ENCODE results near the gene TMEM25. TPM values are rescaled to one million over a fixed set of nuclear protein-coding genes. Genes with fewer than 3 reads are reported as not detected.
A peak's percentile ranks its signal among the peaks of the same experiment; 100 is the strongest.
"Not testable (repeated sequence)": the region's sequence is repeated elsewhere in the genome, so short reads cannot be mapped to it uniquely, and the experiment has no call there.

Gene TMEM25
- total RNA-seq, 1 donor from 2014 or later = 72.0 TPM

DNA sequence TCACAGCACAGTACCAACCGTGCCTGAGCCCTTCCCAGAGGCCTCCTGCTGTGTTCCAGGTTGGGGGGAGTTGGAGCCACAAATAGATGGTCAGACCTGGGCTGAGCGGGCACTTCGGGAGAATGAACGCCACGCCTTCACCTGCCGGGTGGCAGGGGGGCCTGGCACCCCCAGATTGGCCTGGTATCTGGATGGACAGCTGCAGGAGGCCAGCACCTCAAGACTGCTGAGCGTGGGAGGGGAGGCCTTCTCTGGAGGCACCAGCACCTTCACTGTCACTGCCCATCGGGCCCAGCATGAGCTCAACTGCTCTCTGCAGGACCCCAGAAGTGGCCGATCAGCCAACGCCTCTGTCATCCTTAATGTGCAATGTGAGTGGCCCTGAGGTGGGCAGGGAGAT is 1.1 kb downstream of the TMEM25 start:
- no peak for DNase-seq (ENCODE audit: low read depth)

DNA sequence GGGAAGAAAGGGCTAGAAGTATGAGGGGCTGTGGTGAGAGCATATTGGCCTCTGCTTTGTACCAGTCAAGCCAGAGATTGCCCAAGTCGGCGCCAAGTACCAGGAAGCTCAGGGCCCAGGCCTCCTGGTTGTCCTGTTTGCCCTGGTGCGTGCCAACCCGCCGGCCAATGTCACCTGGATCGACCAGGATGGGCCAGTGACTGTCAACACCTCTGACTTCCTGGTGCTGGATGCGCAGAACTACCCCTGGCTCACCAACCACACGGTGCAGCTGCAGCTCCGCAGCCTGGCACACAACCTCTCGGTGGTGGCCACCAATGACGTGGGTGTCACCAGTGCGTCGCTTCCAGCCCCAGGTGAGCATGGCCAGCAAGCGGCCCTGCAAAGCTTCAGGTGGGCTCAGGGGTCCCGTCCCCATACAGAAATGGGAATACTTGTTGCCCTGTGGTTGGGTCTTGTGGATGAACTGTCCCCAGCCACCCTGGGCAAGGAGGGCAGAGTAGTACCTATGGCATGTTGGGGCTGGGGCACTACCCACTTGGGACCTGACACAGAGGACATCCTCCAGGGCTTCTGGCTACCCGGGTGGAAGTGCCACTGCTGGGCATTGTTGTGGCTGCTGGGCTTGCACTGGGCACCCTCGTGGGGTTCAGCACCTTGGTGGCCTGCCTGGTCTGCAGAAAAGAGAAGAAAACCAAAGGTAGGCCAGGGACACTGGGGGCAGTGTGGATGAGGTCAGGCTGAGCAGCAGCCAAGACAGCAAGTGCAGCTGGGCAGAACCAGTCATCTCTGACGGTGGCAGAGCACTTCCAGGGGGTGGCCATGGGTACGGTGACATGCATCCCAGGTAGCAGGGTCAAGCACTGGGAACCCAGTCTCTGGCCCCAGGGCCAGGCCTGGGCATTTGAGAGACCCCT is 2.1 kb downstream of the TMEM25 start:
- no peak for DNase-seq (ENCODE audit: low read depth)

DNA sequence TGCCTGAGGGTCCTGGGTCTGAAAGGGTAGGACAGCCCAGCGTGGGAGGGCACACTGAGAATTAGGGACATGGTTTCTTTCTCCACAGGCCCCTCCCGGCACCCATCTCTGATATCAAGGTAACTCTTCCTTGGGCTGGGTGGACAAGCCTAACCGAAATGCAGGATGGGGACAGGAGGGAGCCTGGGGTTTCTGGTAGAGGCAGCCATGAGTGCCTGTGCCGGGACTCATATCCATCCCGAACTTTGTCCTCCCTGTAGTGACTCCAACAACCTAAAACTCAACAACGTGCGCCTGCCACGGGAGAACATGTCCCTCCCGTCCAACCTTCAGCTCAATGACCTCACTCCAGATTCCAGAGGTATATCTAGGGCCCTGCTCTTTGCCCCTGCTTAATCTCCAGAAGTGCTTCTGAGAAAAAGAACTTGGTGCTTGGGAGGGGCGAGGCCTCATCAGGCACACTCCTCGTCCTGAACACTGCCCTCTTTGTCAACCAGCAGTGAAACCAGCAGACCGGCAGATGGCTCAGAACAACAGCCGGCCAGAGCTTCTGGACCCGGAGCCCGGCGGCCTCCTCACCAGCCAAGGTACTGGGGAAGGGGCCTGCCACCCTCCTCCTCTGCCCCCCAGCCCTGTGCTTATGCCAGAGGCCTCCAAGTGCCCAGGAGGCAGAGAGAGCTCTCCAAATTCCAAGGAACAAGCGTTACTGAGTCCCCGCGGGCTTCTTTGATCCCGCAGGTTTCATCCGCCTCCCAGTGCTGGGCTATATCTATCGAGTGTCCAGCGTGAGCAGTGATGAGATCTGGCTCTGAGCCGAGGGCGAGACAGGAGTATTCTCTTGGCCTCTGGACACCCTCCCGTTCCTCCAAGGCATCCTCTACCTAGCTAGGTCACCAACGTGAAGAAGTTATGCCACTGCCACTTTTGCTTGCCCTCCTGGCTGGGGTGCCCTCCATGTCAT is 3.1 kb downstream of the TMEM25 start:
- DNase-seq (ENCODE audit: low read depth) = no peak

DNA sequence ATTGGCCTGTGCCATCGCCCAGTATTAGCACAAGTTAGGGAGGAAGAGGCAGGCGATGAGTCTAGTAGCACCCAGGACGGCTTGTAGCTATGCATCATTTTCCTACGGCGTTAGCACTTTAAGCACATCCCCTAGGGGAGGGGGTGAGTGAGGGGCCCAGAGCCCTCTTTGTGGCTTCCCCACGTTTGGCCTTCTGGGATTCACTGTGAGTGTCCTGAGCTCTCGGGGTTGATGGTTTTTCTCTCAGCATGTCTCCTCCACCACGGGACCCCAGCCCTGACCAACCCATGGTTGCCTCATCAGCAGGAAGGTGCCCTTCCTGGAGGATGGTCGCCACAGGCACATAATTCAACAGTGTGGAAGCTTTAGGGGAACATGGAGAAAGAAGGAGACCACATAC is 4.3 kb downstream of the TMEM25 start:
- DNase-seq (ENCODE audit: low read depth) = no peak

DNA sequence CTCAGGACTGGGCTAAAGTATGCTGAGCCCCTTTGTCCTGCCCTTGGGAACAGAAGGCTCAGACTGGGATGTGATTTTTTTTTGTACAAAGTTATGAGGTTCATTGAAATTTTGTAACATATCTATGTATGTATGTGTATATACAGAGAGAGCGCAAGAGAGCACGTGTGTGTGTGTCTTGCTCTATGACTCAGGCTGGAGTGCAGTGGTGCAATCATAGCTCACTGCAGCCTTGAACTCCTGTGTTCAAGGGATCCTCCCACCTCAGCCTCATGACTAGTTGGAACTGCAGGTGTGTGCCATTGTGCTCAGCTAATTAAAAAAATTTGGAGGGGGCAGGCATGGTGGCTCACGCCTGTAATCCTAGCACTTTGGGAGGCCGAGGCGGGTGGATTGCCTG is 5.7 kb downstream of the TMEM25 start:
- no peak for DNase-seq (ENCODE audit: low read depth)

DNA sequence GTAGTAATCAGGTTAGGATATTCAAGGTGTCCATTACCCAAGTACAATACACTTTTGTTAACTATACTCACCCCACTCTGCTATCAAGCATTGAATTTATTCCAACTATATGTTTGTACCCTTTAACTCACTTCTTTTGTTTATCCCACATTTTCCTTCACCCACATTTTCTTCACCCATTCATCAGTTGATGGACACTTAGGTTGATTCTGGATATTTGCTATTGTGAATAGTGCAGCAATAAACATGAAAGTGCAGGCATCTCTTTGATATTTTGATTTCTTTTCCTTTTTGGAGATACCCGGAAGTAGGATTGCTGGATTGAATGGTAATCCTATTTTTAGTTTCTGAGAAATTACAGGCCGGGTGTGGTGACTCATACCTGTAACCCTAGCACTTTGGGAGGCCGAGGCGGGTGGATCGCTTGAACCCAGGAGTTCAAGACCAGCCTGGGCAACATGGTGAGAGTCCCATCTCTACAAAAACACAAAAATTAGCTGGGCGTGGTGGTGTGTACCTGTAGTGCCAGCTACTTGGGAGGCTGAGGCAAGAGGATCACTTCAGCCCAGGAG is 6.5 kb downstream of the TMEM25 start:
- no peak for DNase-seq (ENCODE audit: low read depth)

DNA sequence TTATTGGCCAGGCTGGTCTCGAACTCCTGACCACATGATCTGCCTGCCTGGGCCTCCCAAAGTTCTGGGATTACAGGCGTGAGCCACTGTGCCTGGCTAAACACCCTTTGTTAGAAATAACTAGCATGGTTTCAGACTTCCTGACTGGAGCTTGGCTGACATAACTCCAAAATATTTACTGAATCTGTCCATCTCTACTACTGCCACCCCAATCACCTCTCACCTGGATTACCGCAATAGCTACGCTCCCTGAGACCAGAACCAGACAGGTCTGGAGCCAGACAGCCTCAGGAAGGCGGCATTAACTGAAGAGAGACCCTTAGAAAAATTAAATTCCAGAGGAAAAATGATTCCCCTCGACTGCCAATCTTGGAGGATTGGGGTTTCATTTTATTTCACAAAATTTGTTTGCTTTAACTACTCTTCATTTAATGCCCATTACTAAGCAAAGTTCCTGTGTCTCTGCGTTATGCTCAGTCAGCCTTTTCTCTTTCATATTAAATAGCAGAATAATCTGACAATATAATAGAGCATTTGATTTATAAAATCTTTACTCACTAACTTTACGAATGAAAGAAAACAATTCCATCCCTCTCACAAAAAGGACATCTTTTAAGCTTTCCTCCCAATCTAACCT is 13.1 kb downstream of the TMEM25 start:
- no peak for DNase-seq (ENCODE audit: low read depth)

DNA sequence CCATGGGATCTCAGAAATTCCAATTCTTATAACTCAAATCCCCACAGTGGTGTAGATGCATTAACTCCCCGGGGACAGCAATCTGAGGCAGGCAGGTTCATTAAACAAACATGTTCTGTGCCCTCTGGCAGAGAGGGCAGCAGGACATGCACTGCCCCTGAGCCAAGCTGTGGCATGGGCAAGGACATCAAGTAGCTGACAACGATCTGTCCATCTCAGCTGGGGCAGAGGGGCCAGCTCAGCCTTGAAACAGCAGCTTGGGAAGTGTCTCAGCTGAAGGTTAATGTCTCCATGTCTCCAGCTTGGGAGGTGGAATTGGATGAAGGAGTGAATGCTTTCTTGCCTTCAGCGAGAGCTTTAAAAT is 13.6 kb downstream of the TMEM25 start:
- no peak for DNase-seq (ENCODE audit: low read depth)

DNA sequence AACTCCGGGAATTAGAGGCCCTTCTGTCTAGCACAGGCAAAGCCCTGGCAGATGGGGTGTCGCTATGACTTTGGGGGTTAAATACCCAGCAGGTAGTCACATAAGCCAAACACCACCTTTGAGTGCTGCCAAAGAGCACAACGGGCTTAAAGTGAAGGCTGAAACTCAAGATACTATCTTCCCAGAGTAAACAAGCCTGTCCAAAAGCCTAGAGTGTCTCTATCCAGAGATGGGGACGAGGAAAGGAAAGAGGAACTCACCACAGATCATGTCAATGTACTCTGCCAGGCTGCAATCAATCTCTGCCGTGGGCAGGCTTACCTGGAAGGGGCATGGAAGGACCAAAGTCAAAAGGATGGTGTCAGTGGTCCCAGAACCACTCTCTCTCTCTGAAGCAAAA is 14.5 kb downstream of the TMEM25 start:
- DNase-seq (ENCODE audit: low read depth) = no peak

DNA sequence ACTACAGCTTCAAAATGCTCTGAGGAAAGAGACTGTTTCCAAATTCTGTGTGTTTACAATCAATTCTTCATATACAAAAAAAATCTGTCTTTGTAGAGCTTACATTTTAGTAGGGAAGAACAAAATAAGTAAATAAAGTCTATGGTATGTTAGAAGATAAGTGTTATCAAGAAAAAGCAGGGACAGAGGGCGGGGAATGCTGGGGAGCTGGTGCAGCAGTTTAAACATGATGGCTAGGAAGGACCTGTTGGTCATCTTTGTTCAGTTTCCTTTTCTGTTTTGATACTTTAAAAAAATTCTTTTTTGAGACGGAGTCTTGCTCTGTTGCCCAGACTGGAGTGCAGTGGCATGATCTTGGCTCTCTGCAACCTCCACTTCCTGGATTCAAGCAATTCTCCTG is 16.1 kb downstream of the TMEM25 start:
- no peak for DNase-seq (ENCODE audit: low read depth)

DNA sequence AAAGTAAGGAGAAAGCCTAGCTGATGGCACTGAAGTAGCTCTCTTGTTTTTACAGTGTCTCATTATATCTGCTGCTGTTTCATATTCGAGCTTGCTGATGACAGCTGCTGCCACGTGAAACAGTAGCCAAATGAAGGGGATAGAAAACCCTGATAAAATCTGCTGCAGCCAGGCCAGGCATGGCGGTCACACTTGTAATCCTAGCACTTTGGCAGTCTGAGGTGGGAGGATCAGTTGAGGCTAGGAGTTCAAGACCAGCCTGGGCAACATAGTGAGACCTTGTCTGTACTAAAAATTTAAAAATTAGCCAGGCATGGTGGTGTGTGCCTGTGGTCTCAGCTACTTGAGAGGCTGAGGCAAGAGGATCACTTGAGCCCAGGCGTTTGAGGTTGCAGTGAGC is 21.3 kb downstream of the TMEM25 start:
- no peak for DNase-seq (ENCODE audit: low read depth)

DNA sequence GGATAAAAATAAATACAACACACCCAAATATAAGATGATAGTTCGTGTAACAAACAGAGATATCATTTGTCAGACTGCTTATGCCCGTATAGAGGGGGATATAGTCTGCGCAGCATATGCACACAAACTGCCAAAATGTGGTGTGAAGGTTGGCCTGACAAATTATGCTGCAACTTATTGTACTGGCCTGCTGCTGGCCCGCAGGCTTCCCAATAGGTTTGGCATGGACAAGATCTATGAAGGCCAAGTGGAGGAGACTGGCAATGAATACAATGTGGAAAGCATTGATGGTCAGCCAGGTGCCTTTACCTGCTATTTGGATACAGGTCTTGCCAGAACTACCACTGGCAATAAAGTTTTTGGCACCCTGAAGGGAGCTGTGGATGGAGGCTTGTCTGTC is 29.8 kb downstream of the TMEM25 start:
- no peak for DNase-seq (ENCODE audit: low read depth)

DNA sequence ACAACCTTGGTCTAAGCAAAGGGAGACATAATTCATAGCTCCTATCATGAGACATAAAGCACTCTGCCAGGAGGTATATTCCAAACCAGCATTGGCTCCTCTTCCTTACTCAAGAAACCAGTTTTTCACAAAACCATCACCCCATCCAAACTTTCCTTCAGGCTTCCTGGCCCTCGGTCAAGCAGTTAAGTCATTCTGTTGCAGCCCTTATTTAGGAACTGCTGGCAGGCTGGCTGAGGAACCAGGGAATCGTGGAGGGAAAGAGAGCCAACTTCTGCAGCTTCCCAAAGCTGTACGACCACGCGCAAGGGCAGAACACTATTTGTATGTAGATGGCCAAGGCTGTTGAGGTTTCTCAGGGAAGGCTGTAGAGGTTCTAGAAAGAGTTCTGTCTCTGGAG is 34.1 kb downstream of the TMEM25 start:
- no peak for DNase-seq (ENCODE audit: low read depth)

DNA sequence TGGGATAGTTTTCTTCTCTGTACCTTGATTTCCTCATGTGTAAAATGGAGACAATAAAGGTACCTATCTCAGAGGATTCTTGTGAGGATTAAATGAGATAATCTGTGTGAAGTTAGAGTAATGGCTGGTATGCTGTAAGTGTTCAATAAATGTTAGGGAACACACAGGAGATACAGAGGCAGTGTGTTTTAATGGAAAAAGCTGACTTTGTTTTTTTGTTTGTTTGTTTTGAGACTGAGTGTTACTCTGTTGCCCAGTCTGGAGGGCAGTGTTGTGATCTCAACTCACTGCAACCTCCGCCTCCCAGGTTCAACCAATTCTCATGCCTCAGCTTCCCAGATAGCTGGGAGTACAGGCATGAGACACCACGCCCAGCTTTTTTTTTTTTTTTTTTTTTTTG is 38.7 kb downstream of the TMEM25 start:
- no peak for DNase-seq (ENCODE audit: low read depth)

DNA sequence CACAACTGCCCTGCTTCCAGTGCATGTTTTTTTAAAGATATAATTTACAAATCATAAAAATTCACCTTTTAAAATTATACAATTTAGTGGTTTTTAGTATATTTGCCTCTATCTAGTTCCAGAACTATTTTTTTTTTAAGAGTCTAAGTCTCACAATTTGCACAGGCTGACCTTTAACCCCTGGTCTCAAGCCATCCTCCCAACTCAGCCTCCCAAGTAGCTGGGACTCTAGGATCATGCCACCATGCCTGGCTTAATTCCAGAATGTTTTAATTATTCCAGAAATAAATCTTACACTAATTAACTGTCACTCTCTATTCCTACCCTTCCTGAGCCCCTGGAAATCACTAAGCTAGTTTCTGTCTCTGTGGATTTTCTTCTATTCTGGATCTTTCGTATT is 39.8 kb downstream of the TMEM25 start:
- DNase-seq (ENCODE audit: low read depth) = no peak

DNA sequence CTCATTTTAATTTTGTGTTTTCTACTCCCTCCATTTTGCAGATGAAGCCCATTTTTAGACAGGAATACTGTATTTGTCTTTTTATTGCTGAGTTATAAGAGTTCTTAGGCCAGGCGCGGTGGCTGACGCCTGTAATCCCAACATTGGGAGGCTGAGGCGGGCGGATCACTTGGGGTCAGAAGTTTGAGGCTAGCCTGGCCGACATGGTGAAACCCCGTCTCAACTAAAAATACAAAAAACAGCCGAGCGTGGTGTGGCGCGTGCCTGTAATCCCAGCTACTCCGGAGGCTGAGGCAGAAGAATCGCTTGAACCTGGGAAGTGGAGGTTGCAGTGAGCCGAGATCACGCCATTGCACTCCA is 40.7 kb downstream of the TMEM25 start:
- not testable (repeated sequence) for DNase-seq (ENCODE audit: low read depth)

DNA sequence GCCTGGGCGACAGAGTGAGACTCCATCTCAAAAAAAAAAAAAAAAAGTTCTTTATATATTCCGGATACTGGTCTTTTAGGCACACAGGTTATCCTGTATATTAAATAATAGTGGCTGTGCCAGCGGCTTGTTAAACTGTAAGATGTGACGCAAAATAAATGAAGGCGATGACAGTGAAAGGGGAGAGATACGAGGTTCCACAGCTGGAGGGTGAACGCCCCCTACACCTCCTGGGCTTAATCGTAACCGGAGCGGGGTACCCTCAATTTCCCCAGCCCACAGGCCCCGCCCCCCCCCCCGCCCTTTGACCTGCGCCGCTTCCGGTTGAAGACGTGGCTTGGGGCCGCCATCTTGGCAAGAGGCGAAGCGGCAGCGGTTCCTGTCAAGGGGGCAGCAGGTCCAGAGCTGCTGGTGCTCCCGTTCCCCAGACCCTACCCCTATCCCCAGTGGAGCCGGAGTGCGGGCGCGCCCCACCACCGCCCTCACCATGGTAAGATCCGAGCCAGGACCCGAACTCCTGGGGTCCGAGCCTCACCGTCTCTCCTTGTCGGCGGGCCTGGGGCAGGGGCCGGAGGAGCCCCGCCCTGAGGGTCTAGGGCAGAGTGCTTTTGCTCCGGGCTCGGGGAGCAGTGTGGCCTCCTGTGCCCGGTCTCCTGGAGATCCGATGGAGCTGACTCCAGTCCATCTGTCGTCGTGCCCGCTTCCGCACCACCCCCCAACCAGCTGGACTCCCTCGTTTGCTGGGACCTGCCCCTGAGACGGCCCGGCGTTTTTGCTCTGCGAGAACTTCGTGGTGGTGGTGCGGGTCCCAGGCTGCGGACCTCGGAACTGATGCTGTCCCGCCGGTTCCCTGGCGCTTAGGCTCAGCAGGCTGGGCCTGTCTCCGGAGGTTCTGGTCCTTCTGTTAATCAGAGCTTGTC is 41.3 kb downstream of the TMEM25 start, which contains the start of gene ARCN1:
TSS of gene ARCN1 (plus strand) at position 349 of the 920 bp plus-strand sequence. CDS start at position 488, 139 bp downstream.
- peak; percentile 38 for DNase-seq (ENCODE audit: low read depth)

DNA sequence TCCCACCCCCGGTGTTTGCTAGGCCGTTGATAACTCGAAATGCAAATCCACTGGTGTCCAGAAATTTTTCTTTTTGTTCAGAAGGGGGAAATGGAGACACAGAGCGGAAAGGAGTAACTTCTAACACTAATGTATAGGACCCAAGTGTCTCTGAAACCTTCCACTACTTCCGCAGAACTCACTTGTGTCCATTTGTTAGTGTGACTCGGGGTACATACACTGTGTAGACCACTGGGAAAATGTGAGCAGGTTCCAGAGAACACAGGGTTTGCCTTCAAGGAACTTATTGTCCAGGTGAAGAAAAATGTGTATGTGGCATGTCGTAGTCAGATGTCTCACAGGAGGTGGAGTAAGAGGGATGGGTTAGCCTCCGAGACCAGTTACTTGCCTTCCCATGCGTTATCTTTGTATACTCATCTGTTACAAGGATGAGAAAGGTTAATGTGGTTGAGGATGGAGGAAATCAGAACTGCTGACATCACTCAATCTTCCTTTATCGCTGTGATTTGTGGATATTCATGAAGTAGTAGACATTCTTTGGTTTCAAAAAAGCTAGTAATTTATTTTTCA is 42.1 kb downstream of the TMEM25 start:
- peak; percentile 33 for DNase-seq (ENCODE audit: low read depth)

DNA sequence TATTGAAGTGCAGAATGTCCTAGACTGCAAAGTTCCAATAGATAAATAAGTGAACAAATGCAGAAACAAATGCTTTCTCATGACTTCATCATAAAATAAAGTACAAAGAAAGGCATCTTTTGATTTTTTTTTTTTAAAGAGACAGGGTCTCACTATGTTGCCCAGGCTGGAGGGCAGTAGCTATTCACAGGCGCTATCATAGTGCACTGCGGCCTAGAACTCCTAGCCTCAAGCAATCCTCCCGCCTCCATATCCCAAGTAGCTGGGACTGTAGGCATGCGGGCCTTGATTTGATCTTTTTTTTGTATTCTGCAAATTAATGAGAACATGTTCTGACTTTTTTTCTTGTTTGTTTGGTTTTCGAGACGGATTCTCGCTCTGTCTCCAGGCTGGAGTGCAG is 43.6 kb downstream of the TMEM25 start:
- no peak for DNase-seq (ENCODE audit: low read depth)

DNA sequence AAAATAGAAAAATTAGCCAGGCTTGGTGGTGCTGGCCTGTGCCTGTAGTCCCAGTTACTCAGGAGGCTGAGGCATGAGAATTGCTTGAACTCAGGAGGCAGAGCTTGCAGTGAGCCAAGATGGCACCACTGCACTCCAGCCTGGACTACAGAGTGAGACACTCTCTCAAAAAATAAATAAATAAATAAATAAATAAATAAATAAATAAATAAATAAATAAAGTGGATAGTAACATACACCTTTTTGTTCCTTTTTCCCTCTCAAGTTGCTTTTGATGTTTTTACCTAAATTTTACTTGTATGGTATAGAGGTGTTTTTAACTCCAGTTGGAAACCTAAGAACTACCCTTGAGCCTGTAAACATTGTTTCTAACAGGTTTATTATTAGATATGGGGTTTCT is 47.0 kb downstream of the TMEM25 start:
- DNase-seq (ENCODE audit: low read depth) = not testable (repeated sequence)
